Measurements from ENCODE around the gene ELL2. TPM values are rescaled to one million over a fixed set of nuclear protein-coding genes. Genes with fewer than 3 reads are reported as not detected.
A peak's percentile ranks its signal among the peaks of the same experiment; 100 is the strongest.

The ELL2 gene
- total RNA-seq = 100 to 1,000 TPM in 1 of 2 donors, 10 to 100 TPM in 1; 83.9 to 248 TPM

DNA sequence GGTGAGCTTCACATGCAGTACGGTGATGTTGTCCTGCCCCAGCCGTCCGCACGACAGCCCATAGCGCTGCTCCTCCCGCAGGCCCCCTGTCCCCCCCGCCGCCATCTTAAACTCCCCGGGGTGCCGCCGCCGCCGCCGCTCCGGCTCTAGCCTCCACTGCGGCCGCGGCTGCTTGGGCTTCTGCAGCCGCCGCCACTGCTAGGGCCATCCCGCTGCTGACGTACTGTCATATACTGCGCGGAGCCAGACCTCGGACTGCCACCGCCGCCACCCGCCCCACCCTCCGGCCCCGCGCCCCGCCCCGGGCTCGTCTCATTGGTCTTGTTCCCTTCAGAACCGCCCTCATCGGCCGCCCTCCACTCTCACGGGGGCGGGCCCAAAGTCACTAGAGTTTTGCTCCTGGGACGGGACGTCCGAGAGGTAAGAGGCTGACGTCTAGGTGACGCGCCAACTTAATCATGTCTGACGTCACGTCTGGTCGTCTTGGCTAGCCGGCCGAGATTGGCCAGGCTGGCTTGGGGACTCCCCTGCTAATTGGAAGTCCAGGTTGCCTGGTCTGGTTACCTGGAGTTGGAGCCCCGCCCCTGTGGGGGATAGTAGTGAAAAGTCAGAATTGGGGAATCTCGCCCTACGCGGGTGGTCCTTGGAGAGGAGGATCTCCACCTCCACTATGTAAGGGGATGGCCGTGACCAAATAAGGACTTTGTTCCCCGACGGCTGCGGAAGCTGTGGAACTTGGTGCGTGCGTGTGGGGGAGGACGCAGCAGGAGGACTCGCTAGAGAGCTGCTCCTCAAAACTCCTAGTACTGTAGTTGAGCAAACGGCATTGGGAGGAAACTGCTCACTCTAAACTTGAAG, at the start of gene ELL2:
TSS of gene ELL2 (minus strand) at position 235 of the 858 bp plus-strand sequence. CDS start at position 105, 130 bp downstream.
- Histone ChIP-seq H3K27ac (peak within 1 kb of the TSS; percentile 98 to 99), H3K4me3 (peak within 1 kb of the TSS; percentile 97), H3K27me3 (replicated peaks; ENCODE audit: insufficient read depth) (no peaks in the 10 kb centered on the region), H3K9me3 (no peaks in the 10 kb centered on the region), H3K4me1 (ENCODE audit: control insufficient read depth in 1 of 2, low read depth in 2 of 2) (peaks cover under 1 to 25% of the 10 kb centered on the region in 2 donors), H3K36me3 (no peaks in the 10 kb centered on the region)
- TF ChIP-seq, protein P1, sequence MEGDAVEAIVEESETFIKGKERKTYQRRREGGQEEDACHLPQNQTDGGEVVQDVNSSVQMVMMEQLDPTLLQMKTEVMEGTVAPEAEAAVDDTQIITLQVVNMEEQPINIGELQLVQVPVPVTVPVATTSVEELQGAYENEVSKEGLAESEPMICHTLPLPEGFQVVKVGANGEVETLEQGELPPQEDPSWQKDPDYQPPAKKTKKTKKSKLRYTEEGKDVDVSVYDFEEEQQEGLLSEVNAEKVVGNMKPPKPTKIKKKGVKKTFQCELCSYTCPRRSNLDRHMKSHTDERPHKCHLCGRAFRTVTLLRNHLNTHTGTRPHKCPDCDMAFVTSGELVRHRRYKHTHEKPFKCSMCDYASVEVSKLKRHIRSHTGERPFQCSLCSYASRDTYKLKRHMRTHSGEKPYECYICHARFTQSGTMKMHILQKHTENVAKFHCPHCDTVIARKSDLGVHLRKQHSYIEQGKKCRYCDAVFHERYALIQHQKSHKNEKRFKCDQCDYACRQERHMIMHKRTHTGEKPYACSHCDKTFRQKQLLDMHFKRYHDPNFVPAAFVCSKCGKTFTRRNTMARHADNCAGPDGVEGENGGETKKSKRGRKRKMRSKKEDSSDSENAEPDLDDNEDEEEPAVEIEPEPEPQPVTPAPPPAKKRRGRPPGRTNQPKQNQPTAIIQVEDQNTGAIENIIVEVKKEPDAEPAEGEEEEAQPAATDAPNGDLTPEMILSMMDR (IDR thresholded peaks at IDR 0.05) = no peak
- peak; percentile 99 for DNase-seq (ENCODE audit: low spot score)
- peak; percentile 87 for ATAC-seq (ENCODE audit: insufficient number of reproducible peaks, low FRiP score, low read depth)

DNA sequence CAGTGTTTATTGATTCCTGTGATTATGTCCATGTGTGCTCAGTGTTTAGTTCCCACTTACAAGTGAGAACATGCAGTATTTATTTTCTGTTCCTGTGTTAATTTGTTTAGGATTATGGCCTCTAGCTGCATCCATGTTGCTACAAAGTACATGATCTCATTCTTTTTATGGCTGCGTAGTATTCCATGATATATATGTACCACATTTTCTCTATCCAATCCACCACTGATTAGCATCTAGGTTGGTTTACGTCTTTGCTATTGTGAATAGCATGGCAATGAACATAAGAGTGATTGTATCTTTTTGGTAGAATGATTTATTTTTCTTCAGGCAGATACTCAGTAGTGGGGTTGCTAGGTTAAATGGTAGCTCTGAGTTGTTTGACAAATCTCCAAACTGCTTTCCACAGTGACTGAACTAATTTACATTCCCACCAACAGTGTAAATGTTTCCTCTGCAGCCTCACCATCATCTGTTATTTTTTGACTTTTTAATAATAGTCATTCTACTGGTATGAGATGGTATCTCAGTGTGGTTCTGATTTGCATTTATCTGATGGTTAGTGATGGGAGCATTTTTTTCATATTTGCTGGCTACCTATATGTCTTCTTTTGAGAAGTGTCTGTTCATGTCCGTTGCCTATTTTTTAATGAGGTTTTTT, 47.5 kb upstream of the ELL2 start:
- TF ChIP-seq, protein P1 (IDR thresholded peaks at IDR 0.05) = no peak
- no peak overlapping the region for H3K27ac ChIP-seq
- no peaks in the 10 kb centered on the region for H3K9me3 ChIP-seq
- DNase-seq (ENCODE audit: low spot score) = no peak
- peaks cover 0 to 6% of the 10 kb centered on the region in 2 donors for H3K4me1 ChIP-seq (ENCODE audit: control insufficient read depth in 1 of 2, low read depth in 2 of 2)
- ATAC-seq (ENCODE audit: insufficient number of reproducible peaks, low FRiP score, low read depth) = no peak
- no peaks in the 10 kb centered on the region for H3K27me3 ChIP-seq (replicated peaks; ENCODE audit: insufficient read depth)
- no peak overlapping the region for H3K4me3 ChIP-seq
- no peaks in the 10 kb centered on the region for H3K36me3 ChIP-seq

DNA sequence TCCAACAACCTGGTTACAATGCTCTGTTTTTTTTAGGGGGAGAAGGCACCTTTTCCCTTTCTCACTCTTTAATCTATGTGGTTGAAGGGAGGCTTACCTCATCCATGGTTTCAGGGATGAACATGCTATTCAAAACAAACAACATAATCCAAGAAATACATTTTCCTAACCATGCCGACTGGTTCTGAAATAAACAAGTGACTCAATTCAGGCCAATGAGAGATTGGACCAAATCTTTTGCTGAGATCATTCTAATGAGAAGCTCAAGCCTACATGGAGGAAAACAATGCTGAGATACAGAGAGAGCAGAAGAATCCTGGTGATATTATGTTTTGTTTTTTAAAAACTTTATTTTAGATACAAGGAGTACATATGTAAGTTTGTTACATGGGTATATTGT, 46.8 kb upstream of the ELL2 start:
- Histone ChIP-seq H3K27ac (no peak overlapping the region), H3K4me3 (no peak overlapping the region), H3K36me3 (no peaks in the 10 kb centered on the region), H3K4me1 (ENCODE audit: control insufficient read depth in 1 of 2, low read depth in 2 of 2) (peaks cover 0 to 6% of the 10 kb centered on the region in 2 donors), H3K9me3 (no peaks in the 10 kb centered on the region), H3K27me3 (replicated peaks; ENCODE audit: insufficient read depth) (no peaks in the 10 kb centered on the region)
- DNase-seq (ENCODE audit: low spot score) = no peak
- TF ChIP-seq, protein P1 (IDR thresholded peaks at IDR 0.05) = no peak
- no peak for ATAC-seq (ENCODE audit: insufficient number of reproducible peaks, low FRiP score, low read depth)

DNA sequence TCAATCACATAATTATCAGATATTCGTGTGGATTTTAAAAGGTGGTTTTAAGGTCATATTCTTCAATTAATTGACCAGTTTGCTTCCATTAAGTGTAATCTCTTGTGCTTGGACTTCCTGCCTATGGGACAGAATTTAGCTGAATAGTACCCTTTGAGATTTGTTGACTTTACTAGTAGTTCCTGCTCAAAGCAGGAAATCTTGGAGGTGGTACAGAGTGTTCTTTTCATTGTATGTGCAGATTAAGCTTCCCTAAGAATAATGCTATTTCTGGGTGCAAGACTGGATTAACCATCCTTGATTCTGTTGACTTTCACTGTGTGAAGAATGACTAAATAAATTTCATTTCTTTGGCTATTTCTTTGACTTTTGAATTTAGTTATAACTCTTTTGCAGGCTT, 45.4 kb upstream of the ELL2 start:
- Histone ChIP-seq H3K4me1 (ENCODE audit: control insufficient read depth in 1 of 2, low read depth in 2 of 2) (peaks cover 0 to 6% of the 10 kb centered on the region in 2 donors), H3K27me3 (replicated peaks; ENCODE audit: insufficient read depth) (no peaks in the 10 kb centered on the region), H3K9me3 (no peaks in the 10 kb centered on the region), H3K27ac (peak overlapping the region in 1 of 2 donors; percentile 8), H3K4me3 (no peak overlapping the region), H3K36me3 (no peaks in the 10 kb centered on the region)
- no peak for DNase-seq (ENCODE audit: low spot score)
- no peak for ATAC-seq (ENCODE audit: insufficient number of reproducible peaks, low FRiP score, low read depth)
- TF ChIP-seq, protein P1 (IDR thresholded peaks at IDR 0.05) = no peak

DNA sequence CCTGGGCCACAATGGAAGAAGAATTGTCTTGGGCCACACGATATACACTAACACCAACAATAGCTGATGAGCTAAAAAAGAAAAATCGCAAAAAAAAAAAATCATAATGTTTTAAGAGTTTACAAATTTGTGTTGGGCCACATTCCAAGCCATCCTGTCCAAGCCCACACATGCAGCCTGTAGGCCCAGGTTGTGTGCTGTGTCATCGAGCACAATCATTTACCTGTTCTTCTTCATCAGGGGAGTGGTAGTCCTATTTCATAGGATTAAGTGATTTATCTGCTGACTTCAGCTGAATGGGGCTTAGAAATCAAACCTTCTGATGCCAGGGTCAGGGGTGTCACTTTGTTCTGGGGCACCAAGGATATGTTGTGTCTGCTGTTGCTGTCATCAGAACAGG, 44.6 kb upstream of the ELL2 start:
- TF ChIP-seq, protein P1 (IDR thresholded peaks at IDR 0.05) = no peak
- no peak for ATAC-seq (ENCODE audit: insufficient number of reproducible peaks, low FRiP score, low read depth)
- no peak for DNase-seq (ENCODE audit: low spot score)
- Histone ChIP-seq H3K27ac (no peak overlapping the region), H3K9me3 (no peaks in the 10 kb centered on the region), H3K36me3 (no peaks in the 10 kb centered on the region), H3K4me1 (ENCODE audit: control insufficient read depth in 1 of 2, low read depth in 2 of 2) (peaks cover 0 to 6% of the 10 kb centered on the region in 2 donors), H3K27me3 (replicated peaks; ENCODE audit: insufficient read depth) (no peaks in the 10 kb centered on the region), H3K4me3 (no peak overlapping the region)
